Heart right ventricle (tissue), 16 donors: ENCODE data around the gene PLEKHG4B. TPM values are rescaled to one million over a fixed set of nuclear protein-coding genes. Genes with fewer than 3 reads are reported as not detected.
A peak's percentile ranks its signal among the peaks of the same experiment; 100 is the strongest.
"Not testable (repeated sequence)": the region's sequence is repeated elsewhere in the genome, so short reads cannot be mapped to it uniquely, and the experiment has no call there.

Experiments used
- ATAC-seq, 8 donors: fragments of 200-7000 bp; cut with Tn5 transposase; one replicate each; pipeline ENCODE4 v1.9.1; 2020; ENCODE audit warnings: mild to moderate bottlenecking in 8 of 8, moderate library complexity in 8 of 8, moderate number of reproducible peaks in 1 of 8
- DNase-seq, 2 donors: peaks; one replicate each; pipeline ENCODE4 v3.0.0-alpha.2; 2020
- H3K27ac ChIP-seq, 10 donors: fragments of 200-600 bp; sonication (generic) in 2 of 10; one replicate each; pipeline versions ENCODE4 v1.5.0 to v1.8.0; 2020 to 2022; ENCODE audit warnings: mild to moderate bottlenecking in 3 of 10
- H3K27me3 ChIP-seq, 7 donors: fragments of 200-600 bp; one replicate each; pipeline ENCODE4 v1.8.0; 2021 to 2022; ENCODE audit warnings: mild to moderate bottlenecking in 2 of 7
- H3K36me3 ChIP-seq, 9 donors: fragments of 200-600 bp; sonication (generic) in 1 of 9; one replicate each; pipeline versions ENCODE4 v1.5.0 to v1.8.0; 2020 to 2022; ENCODE audit warnings: mild to moderate bottlenecking in 2 of 9
- H3K4me1 ChIP-seq, 9 donors: fragments of 200-600 bp; sonication (generic) in 1 of 9; one replicate each; pipeline versions ENCODE4 v1.5.0 to v1.8.0; 2020 to 2022; ENCODE audit warnings: mild to moderate bottlenecking in 4 of 9
- H3K4me3 ChIP-seq, 10 donors: fragments of 200-600 bp; sonication (generic) in 2 of 10; one replicate each; pipeline versions ENCODE4 v1.5.0 to v1.8.0; 2020 to 2022; ENCODE audit warnings: mild to moderate bottlenecking in 7 of 10, moderate library complexity in 2 of 10
- H3K9me3 ChIP-seq, 11 donors: fragments of 200-600 bp in 10 of 11; sonication (generic) in 2 of 11; one replicate each; pipeline versions ENCODE4 v1.5.0 to v1.8.0; 2013 to 2022; ENCODE audit warnings: mild to moderate bottlenecking in 2 of 11, control low read depth in 1 of 11, moderate library complexity in 1 of 11
- WGBS, 2 donors: extraction: QIAGEN DNeasy Blood & Tissue Kit; methylation state at CpG; one replicate each; pipeline ENCODE4 v1.1.7; 2013; ENCODE audit warnings: inconsistent platforms in 1 of 2; 5-methylcytosine and 5-hydroxymethylcytosine counted together
- intact Hi-C, 10 donors: fragments of 100-400 bp; cut with DNase I; formaldehyde crosslinking; loops; one replicate each; pipeline versions ENCODE4 v1.11.1 to v1.14.2; 2022
- polyA plus RNA-seq, 2 donors: library from polyadenylated mRNA; stranded (reverse); fragments of 200-250 nt; gene quantifications; one replicate each; pipeline ENCODE4 v1.2.3, GENCODE V29; 2013
- total RNA-seq, 10 donors: library from RNA; stranded (reverse); fragmentation: NEBNext Ultra II Directional in 3 of 10; extraction: Animal tissue kit (Norgen Biotek cat#: 25700) in 3 of 10; gene quantifications; one replicate each; pipeline versions ENCODE4 v1.2.1 to v1.2.4, GENCODE V29; 2021 to 2023
- TF ChIP-seq, protein P1 (sequence below), 9 donors: fragments of 200-600 bp; sonication (generic) in 2 of 9; IDR thresholded peaks; one replicate each; pipeline versions ENCODE4 v1.5.0 to v1.8.0; 2021 to 2022; ENCODE audit warnings: antibody characterized with exemption in 9 of 9, mild to moderate bottlenecking in 5 of 9, moderate library complexity in 1 of 9
- donor health status: Arrhythmogenic right ventricular cardiomyopathy.
- donor health status: ischemic (EF 13 %, LVEDD 7.1; RV severe dilation, severe dysfunction).
- donor health status: healthy with polysubstance abuse.
- donor health status: DM: no; HTN: yes; CAD: no.
- donor health status: DM: no; HTN: no; CAD: no.
- donor health status: ischemic (EF 25% LVEDD 6.9; RV normal size, moderate dysfunction).
- donor health status: ischemic (EF 25% LVEDD 5.7; RV mildly dilated, moderate dysfunction).
- donor health status: healthy.
- donor health status: DM: yes; HTN: yes; CAD: no.
- donor health status: Ischemic cardiomyopathy.
- donor health status: ischemic (EF 35%, LVEDD 5.7; RV mildly dilated, moderate dysfunction).
- donor health status: nonischemic (EF 11% LVEDD 7.7; RV severe dilation, severe dysfunction).
- donor health status: DM: yes; HTN: yes; CAD: no.
- donor health status: PGD.
- donor health status: ischemic (EF 29% LVEDD 5.4; RV normal size, mild dysfunction).
- donor health status: nonischemic (EF 23%, LVEDD 6.1; RV moderate dilation, normal function).

The PLEKHG4B gene
- total and polyA plus RNA-seq, 12 donors: under 0.01 to 0.14 (median 0.05) TPM; not detected in 8

DNA sequence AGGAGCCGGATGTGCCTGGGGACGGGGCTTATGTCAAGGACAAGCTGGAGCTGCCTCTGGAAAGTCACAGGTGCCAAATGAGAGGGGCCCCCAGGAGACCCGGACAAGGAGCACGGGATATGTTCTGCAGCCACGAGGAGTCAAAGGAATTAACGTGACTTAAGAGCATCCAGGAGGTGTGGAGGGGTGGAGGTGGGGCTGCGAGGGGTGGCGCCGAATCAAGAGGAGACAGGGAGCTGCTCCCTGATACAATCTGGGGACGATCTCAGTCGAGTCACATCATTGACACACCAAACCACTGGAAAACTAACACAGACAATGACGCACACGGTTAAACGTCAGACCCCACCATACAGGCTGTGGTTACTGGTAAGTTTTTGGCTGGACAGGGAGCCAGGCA lies 115.6 kb downstream of the PLEKHG4B start:
- peaks cover 0 to 49% (median 16%) of the 10 kb centered on the region in 9 donors for H3K36me3 ChIP-seq
- peak overlapping the region in 8 of 10 donors; percentile 25 to 81 (median 68) for H3K27ac ChIP-seq
- ATAC-seq: peak in 5 of 8 donors; percentile 4 to 25 (median 22)
- H3K4me3 ChIP-seq: no peak overlapping the region
- no peak for DNase-seq
- WGBS, 2 donors: 42 to 67% methylated on average over 14 of the region's 14 CpGs
- H3K4me1 ChIP-seq: peaks cover 0 to 44% (median 26%) of the 10 kb centered on the region in 9 donors
- intact Hi-C loops: no loop called here
- TF ChIP-seq, protein P1, sequence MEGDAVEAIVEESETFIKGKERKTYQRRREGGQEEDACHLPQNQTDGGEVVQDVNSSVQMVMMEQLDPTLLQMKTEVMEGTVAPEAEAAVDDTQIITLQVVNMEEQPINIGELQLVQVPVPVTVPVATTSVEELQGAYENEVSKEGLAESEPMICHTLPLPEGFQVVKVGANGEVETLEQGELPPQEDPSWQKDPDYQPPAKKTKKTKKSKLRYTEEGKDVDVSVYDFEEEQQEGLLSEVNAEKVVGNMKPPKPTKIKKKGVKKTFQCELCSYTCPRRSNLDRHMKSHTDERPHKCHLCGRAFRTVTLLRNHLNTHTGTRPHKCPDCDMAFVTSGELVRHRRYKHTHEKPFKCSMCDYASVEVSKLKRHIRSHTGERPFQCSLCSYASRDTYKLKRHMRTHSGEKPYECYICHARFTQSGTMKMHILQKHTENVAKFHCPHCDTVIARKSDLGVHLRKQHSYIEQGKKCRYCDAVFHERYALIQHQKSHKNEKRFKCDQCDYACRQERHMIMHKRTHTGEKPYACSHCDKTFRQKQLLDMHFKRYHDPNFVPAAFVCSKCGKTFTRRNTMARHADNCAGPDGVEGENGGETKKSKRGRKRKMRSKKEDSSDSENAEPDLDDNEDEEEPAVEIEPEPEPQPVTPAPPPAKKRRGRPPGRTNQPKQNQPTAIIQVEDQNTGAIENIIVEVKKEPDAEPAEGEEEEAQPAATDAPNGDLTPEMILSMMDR (IDR thresholded peaks at IDR 0.05): no peak
- no peaks in the 10 kb centered on the region for H3K9me3 ChIP-seq
- H3K27me3 ChIP-seq: no peaks in the 10 kb centered on the region

DNA sequence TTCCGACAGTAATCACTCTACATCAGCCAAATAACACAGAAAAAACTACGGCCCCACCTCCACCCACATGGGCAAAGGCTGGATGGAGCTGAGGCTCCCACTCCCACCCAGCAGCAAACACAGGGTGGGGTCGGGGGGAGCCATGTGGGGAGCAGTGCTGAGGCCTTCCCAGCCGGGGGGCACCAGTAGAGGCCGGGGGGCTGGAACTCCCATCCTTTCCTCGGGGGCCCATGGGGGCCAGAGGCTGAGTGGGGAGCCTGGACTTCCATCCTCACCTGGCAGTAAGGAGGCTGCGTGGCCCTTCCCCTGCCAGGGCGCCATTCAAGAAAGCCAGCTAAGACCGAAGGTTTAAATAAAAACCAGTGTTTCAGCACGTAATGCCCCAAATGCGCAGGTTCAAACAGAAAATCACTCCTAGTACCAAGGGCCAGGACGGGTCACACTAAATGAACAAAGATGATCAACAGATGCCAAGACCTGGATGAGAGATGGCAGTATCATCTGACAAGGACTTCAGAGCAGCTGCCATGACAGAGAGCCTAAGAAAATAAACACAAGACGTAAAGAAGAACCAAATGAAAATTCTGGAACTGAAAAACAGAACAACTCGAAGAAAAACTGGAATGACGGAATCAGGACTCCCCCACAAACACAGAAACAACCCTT lies 116.6 kb downstream of the PLEKHG4B start:
- TF ChIP-seq, protein P1 (IDR thresholded peaks at IDR 0.05): no peak
- 85 to 87% methylated on average over 15 of the region's 15 CpGs for WGBS, 2 donors

DNA sequence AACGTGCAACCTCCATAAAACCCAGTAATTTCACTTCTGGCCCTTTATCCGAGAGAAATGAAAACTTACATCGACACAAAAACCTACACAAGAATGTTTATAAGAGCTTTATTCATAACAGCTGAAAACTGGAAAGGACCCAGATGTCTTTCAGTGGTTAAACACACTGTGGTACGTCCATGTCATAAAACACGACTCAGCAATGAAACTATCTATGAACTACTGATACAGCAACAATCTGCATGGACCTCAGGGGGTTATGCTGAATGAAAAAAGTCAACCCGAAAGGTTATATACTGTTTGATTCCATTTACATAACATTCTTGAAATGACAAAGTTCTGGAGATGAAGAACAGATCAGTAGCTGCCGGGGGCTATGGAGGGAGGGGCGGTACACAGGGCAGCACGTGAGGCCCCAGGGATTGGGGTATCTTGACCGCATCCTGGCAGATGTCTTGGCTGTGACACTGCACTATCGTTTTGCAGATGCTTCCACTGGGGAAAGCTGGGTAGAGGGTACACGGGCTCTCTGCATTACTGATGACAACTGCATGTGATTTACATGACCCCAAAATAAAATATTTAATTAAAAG lies 121.9 kb downstream of the PLEKHG4B start:
- TF ChIP-seq, protein P1 (IDR thresholded peaks at IDR 0.05): no peak
- Histone ChIP-seq H3K27me3 (no peaks in the 10 kb centered on the region), H3K36me3 (peaks cover 0 to 21% (median 0%) of the 10 kb centered on the region in 9 donors), H3K27ac (no peak overlapping the region), H3K9me3 (no peaks in the 10 kb centered on the region), H3K4me1 (peaks cover 0 to 15% (median 9%) of the 10 kb centered on the region in 9 donors), H3K4me3 (no peak overlapping the region)
- intact Hi-C loops: no loop called here
- WGBS, 2 donors: 85 to 88% methylated on average over 12 of the region's 12 CpGs
- ATAC-seq: no peak
- no peak for DNase-seq

More for the DNA sequence above, 116.6 kb downstream of the PLEKHG4B start:
- no peaks in the 10 kb centered on the region for H3K9me3 ChIP-seq
- H3K27me3 ChIP-seq: no peaks in the 10 kb centered on the region
- no peak overlapping the region for H3K4me3 ChIP-seq
- DNase-seq: no peak
- H3K27ac ChIP-seq: peak overlapping the region in 4 of 10 donors; percentile 62 to 81 (median 76)
- peaks cover 0 to 44% (median 26%) of the 10 kb centered on the region in 9 donors for H3K4me1 ChIP-seq
- peaks cover 0 to 44% (median 16%) of the 10 kb centered on the region in 9 donors for H3K36me3 ChIP-seq
- peak in 1 of 8 donors; percentile 38 for ATAC-seq
- intact Hi-C loops: no loop called here

DNA sequence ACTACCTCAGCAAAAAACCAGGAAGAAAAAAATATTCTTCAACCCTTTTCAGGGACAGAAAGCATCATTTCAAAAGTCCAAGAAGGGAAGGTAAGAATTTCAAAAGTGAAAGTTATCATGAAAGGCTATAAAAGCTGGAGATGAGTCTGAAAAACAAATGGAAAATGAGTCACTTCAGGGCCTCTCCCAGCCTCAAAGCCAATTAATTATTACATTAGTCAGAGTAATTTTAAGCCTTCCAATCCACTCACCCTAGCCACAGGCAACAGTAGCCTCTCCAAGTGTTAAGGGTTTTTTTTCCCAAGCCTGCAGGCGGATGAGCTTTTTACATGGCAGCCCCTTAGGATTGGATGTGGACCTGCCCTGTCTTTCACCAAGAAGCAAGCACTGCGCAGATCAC lies 123.3 kb downstream of the PLEKHG4B start:
- intact Hi-C loops, DNase-seq, H3K4me3 ChIP-seq, H3K27ac ChIP-seq, H3K9me3 ChIP-seq, H3K27me3 ChIP-seq, ATAC-seq: not testable (repeated sequence)
- H3K4me1 ChIP-seq: peaks cover 3 to 27% (median 16%) of the 10 kb centered on the region in 9 donors
- WGBS, 2 donors: 92 to 94% methylated on average over 1 to 2 of the region's 2 CpGs
- H3K36me3 ChIP-seq: peaks cover 0 to 21% (median 0%) of the 10 kb centered on the region in 9 donors

DNA sequence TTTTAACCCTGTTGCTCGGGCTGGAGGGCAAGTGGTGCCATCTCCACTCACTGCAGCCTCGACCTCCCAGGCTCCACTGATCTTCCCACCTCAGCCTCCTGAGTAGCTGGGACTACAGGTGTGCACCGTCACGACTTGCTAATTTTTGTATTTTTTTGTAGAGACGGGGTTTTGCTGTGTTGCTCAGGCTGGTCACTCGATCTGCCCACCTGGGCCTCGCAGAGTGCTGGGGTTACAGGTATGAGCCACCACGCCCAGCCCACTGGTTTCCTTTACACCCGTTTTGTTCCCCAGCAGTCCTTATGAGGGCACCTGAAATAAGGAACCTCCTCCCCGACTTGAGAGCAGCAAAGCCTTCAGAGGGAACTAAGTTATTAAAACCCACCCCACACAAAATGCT lies 124.1 kb downstream of the PLEKHG4B start:
- WGBS, 2 donors: 91% methylated on average over 9 of the region's 10 CpGs
- ATAC-seq, H3K27me3 ChIP-seq, H3K27ac ChIP-seq, intact Hi-C loops, H3K9me3 ChIP-seq, DNase-seq, H3K4me3 ChIP-seq: not testable (repeated sequence)
- H3K36me3 ChIP-seq: peaks cover 0 to 21% (median 0%) of the 10 kb centered on the region in 9 donors
- peaks cover 3 to 35% (median 24%) of the 10 kb centered on the region in 9 donors for H3K4me1 ChIP-seq
